Renal cortex interstitium (tissue), 15 donors: ENCODE measurements around the gene SLITRK2. TPM values are rescaled to one million over a fixed set of nuclear protein-coding genes. Genes with fewer than 3 reads are reported as not detected.

ENCODE experiments used
- DNase-seq, 11 donors: peaks; one replicate each; pipeline ENCODE4 v3.0.0-alpha.2; 2013; ENCODE audit warnings: low read depth in 9 of 11, low spot score in 4 of 11; ENCODE audit errors: extremely low read depth in 1 of 11
- long read RNA-seq, 16 experiments: transcript quantifications; one replicate each; lab custom pipeline, GENCODE V29; 2026
- polyA plus RNA-seq, 3 donors: library from polyadenylated mRNA; unstranded; fragments of 120-200 nt; gene quantifications; one replicate each; pipeline ENCODE4 v1.2.1, GENCODE V29; 2013; ENCODE audit not compliant: insufficient read length in 3 of 3

The SLITRK2 gene
- 1 to 10 TPM; 1.4 to 1.7 (median 1.5) TPM for polyA plus RNA-seq
- long read RNA-seq, donor 1, full-length matches to known transcripts, result 5 of 5 reads
- long read RNA-seq, donor 1, partial matches to known transcripts, result 0 of 5 reads
- long read RNA-seq, donor 1, other reads (novel, unspliced or antisense), result 0 of 5 reads
- long read RNA-seq, donor 2, full-length matches to known transcripts, result 6 of 6 reads
- long read RNA-seq, donor 2, partial matches to known transcripts, result 0 of 6 reads
- long read RNA-seq, donor 2, other reads (novel, unspliced or antisense), result 0 of 6 reads
- long read RNA-seq, donor 3, full-length matches to known transcripts, result 6 of 6 reads
- long read RNA-seq, donor 3, partial matches to known transcripts, result 0 of 6 reads
- long read RNA-seq, donor 3, other reads (novel, unspliced or antisense), result 0 of 6 reads
- long read RNA-seq, donor 4, full-length matches to known transcripts, result 4 of 4 reads
- long read RNA-seq, donor 4, partial matches to known transcripts, result 0 of 4 reads
- long read RNA-seq, donor 4, other reads (novel, unspliced or antisense), result 0 of 4 reads
- long read RNA-seq, donor 5, full-length matches to known transcripts, result 3 of 3 reads
- long read RNA-seq, donor 5, partial matches to known transcripts, result 0 of 3 reads
- long read RNA-seq, donor 5, other reads (novel, unspliced or antisense), result 0 of 3 reads
- long read RNA-seq, donor 6, full-length matches to known transcripts, result 7 of 7 reads
- long read RNA-seq, donor 6, partial matches to known transcripts, result 0 of 7 reads
- long read RNA-seq, donor 6, other reads (novel, unspliced or antisense), result 0 of 7 reads
- long read RNA-seq, donor 7, full-length matches to known transcripts, result 7 of 7 reads
- long read RNA-seq, donor 7, partial matches to known transcripts, result 0 of 7 reads
- long read RNA-seq, donor 7, other reads (novel, unspliced or antisense), result 0 of 7 reads
- long read RNA-seq, donor 8, full-length matches to known transcripts, result 7 of 7 reads
- long read RNA-seq, donor 8, partial matches to known transcripts, result 0 of 7 reads
- long read RNA-seq, donor 8, other reads (novel, unspliced or antisense), result 0 of 7 reads
- long read RNA-seq, donor 9, full-length matches to known transcripts, result 8 of 8 reads
- long read RNA-seq, donor 9, partial matches to known transcripts, result 0 of 8 reads
- long read RNA-seq, donor 9, other reads (novel, unspliced or antisense), result 0 of 8 reads
- long read RNA-seq, donor 10, full-length matches to known transcripts, result 10 of 10 reads
- long read RNA-seq, donor 10, partial matches to known transcripts, result 0 of 10 reads
- long read RNA-seq, donor 10, other reads (novel, unspliced or antisense), result 0 of 10 reads
- long read RNA-seq, donor 11, full-length matches to known transcripts, result 4 of 4 reads
- long read RNA-seq, donor 11, partial matches to known transcripts, result 0 of 4 reads
- long read RNA-seq, donor 11, other reads (novel, unspliced or antisense), result 0 of 4 reads
- long read RNA-seq, donor 12, result 0 reads
- long read RNA-seq, donor 13, full-length matches to known transcripts, result 13 of 13 reads
- long read RNA-seq, donor 13, partial matches to known transcripts, result 0 of 13 reads
- long read RNA-seq, donor 13, other reads (novel, unspliced or antisense), result 0 of 13 reads
- long read RNA-seq, donor 14, full-length matches to known transcripts, result 4 of 4 reads
- long read RNA-seq, donor 14, partial matches to known transcripts, result 0 of 4 reads
- long read RNA-seq, donor 14, other reads (novel, unspliced or antisense), result 0 of 4 reads
- long read RNA-seq, donor 15, full-length matches to known transcripts, result 1 of 1 reads
- long read RNA-seq, donor 15, partial matches to known transcripts, result 0 of 1 reads
- long read RNA-seq, donor 15, other reads (novel, unspliced or antisense), result 0 of 1 reads
- long read RNA-seq, donor 16, full-length matches to known transcripts, result 12 of 12 reads
- long read RNA-seq, donor 16, partial matches to known transcripts, result 0 of 12 reads
- long read RNA-seq, donor 16, other reads (novel, unspliced or antisense), result 0 of 12 reads

- no peak for DNase-seq
Observed at GRCh38 chrX:145817331-145818185, at the start of gene SLITRK2. SLITRK2 (plus strand) TSS chrX:145817829; CDS start chrX:145822426, 4,597 bp downstream.

- DNase-seq, result no peak
Observed at GRCh38 chrX:145773006-145773405, 44.6 kb upstream of the SLITRK2 start.

- no peak for DNase-seq
Observed at GRCh38 chrX:145792281-145792680, 25.3 kb upstream of the SLITRK2 start.

GRCh38 chrX:145803508-145803907, 14.1 kb upstream of the SLITRK2 start:
- no peak for DNase-seq

- DNase-seq, result no peak
Observed at GRCh38 chrX:145813081-145813480, 4.5 kb upstream of the SLITRK2 start.

GRCh38 chrX:145816601-145817315, 871 bp upstream of the SLITRK2 start:
- no peak for DNase-seq

GRCh38 chrX:145818186-145819113, 821 bp downstream of the SLITRK2 start:
- DNase-seq, result no peak

- DNase-seq, result no peak
Observed at GRCh38 chrX:145820825-145821224, 3.2 kb downstream of the SLITRK2 start.

GRCh38 chrX:145821291-145821897, 3.8 kb downstream of the SLITRK2 start:
- no peak for DNase-seq

- DNase-seq, result no peak
Observed at GRCh38 chrX:145821898-145822571, 4.4 kb downstream of the SLITRK2 start.

GRCh38 chrX:145823132-145823531, 5.5 kb downstream of the SLITRK2 start:
- no peak for DNase-seq

GRCh38 chrX:145825896-145826295, 8.3 kb downstream of the SLITRK2 start:
- DNase-seq, result no peak

GRCh38 chrX:145826466-145826865, 8.8 kb downstream of the SLITRK2 start:
- DNase-seq, result no peak

- no peak for DNase-seq
Observed at GRCh38 chrX:145832796-145833195, 15.2 kb downstream of the SLITRK2 start.
